Dermis microvascular lymphatic vessel endothelial cell (primary cell): ENCODE data around the gene ZNF346. TPM values are rescaled to one million over a fixed set of nuclear protein-coding genes. Genes with fewer than 3 reads are reported as not detected.
A peak's percentile ranks its signal among the peaks of the same experiment; 100 is the strongest.

ENCODE experiments used
- DNase-seq, 2 donors: peaks; one replicate each; pipeline versions ENCODE4 v3.0.0 to v3.0.0-alpha.2; 2010; ENCODE audit warnings: low read depth in 2 of 2
- total RNA-seq: library from RNA; depleted of rRNA; stranded (reverse); fragments of >200 nt; gene quantifications from 2 replicates; pipeline ENCODE4 v1.2.1, GENCODE V29; 2014

The ZNF346 gene
- total RNA-seq, 1 donor from 2014 or later: 13.6 TPM

DNA sequence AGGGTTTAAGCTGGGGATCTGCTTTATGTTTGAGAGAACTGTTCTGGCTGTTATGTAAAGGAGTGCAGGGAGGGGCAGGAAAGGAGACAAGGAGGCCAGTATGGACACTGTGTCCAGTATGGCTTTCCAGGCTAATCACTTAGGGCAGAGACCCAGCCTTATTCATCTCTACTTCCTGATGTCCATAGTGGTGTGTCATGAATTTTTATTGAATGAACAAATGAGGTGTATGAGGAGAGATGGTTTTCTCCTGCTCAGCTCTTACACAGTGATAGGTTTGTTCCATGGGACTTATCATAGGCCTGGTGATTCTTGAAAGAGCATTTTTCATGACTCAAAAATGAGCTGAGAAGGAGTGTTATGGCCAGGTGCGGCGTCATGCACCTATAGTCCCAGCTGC lies 43.7 kb downstream of the ZNF346 start:
- DNase-seq: no peak

- DNase-seq: no peak
These were observed 45.0 kb downstream of the ZNF346 start for GRCh38 chr5:177067503-177067902.

- no peak for DNase-seq
These were observed 48.2 kb downstream of the ZNF346 start for GRCh38 chr5:177070536-177071191.

DNA sequence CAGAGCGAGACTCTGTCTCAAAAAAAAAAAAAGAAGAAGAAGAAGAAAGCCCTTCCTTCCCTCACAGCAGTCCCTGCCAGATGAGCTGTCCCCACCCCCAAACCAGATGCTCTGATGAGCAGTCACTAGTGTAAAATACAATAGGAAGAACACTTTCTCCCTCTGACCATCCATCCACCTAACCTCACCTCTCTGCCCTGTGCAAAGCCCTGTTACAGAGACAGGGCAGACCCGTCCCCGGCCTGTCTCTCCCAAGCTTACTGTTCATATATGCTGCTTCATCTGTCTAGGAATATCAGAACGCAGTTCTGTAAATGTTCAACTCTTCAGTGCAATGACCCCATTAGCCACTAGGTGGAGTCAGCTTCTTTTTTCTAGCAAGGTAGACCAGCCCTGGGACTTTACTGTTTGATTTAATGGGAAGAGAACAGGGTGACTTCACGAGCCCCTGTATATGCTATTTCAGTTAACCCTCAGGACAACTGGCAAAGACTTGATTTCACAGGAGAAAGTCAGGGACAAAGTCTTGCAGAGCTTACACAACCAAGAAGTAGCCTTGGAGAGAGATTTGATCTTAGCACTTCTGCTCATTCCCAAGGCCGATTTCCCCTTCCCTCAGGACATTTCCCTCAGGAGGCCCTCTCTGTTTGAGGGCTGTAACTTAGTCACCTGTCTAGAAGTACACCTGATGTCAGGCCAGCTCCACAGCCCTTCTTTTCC lies 49.3 kb downstream of the ZNF346 start:
- DNase-seq: peak; percentile 75 to 82

- no peak for DNase-seq
These were observed 54.8 kb downstream of the ZNF346 start for GRCh38 chr5:177077335-177077734.

DNA sequence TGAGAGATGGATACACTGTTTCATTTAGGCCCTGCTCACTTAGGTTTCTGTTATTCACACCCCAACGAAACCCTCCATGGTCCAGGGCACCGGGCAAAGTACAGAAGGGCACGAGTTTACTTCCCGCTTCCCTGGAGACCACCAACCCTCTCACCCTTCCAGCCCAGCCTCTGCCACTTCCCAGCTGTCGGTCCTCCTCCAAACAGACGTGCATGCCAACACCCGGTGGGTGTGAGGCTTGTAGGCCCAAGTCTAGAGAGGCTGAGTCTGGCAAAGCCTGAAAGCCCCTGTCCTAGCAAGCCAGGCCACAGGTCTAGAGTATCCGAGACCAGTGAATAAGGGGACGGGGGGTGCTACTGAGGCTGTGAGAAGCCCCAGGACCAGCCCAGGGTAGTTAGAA lies 57.1 kb downstream of the ZNF346 start:
- no peak for DNase-seq

DNA sequence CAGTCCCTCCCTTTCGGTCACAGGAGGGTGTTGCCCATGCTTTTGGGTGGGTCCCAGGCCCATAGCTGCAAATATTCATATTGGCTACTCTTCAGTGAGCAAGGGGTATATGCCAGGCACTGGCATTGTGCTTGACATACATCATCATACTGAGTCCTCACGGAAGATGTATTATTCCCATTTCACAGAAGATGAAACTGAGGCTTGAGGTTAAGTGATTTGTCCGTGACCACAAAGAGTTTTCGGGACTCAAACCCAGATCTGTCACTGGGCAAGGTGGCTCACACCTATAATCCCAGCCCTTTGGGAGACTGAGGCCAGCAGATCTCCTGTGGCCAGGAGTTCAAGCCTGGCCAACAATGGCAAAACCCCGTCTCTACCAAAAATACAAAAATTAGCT lies 57.8 kb downstream of the ZNF346 start:
- DNase-seq: no peak

- no peak for DNase-seq
These were observed 59.4 kb downstream of the ZNF346 start for GRCh38 chr5:177081859-177082258.

- no peak for DNase-seq
These were observed 60.9 kb downstream of the ZNF346 start for GRCh38 chr5:177083357-177083756.

DNA sequence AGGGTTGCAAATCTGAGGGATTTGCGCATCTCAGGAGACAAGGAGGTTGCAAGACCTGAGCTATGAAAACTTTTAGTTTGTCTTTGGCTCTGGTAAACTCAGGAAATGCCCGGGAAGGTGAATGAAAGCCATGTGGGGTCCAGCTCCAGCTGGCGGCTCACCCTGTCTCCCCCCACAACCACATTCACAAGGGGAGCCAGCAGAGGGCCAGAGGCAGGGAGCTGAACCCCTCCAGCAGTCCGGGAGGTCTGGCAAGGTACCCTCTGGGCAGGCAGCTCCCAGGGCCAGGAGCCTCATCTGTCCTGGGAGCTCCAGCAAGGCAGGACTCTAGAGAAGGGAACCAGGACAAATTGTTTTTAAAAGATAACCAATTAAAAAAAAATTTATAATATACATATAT lies 61.7 kb downstream of the ZNF346 start:
- no peak for DNase-seq

DNA sequence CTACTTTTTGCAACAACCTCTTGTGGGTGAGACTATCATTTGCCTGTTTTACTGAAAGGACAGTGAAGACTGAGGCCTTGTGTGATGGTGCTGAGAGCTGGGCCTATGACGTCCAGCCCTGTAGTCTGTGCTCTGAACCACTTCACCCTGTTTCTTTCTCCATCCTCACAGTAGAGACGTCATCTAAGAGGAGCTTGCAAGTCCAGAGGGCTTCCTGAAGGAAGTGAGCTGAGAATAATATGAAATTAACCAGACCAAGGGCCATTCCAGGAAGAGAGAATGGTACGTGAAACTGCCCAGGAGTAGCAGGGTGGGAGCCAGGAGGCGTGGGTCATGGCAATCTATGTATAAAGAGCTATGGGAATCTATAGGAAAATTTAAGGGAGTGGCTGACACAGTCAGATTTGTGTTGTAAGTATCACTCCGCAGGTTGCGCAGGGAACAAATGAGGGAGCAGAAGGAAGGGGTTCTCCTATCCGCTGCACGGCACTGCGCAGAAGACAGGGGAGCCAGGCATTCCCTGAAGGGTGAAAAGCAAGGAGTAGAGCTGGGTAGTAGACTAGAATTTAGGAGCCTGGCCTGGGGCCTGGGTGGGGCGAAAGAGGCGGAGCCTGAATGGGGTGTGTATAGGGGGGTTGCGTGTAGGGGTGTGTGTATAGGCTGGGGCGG lies 63.6 kb downstream of the ZNF346 start:
- no peak for DNase-seq

- peak in 1 of 2 donors; percentile 71 for DNase-seq
These were observed 64.3 kb downstream of the ZNF346 start, which contains the start of gene FGFR4 for GRCh38 chr5:177086654-177087397. Gene FGFR4, plus strand, starts transcription at chr5:177086915. Its CDS starts 2,688 bp downstream, at chr5:177089603.

GRCh38 chr5:177087398-177088005 lies 65.0 kb downstream of the ZNF346 start:
- DNase-seq: no peak

DNA sequence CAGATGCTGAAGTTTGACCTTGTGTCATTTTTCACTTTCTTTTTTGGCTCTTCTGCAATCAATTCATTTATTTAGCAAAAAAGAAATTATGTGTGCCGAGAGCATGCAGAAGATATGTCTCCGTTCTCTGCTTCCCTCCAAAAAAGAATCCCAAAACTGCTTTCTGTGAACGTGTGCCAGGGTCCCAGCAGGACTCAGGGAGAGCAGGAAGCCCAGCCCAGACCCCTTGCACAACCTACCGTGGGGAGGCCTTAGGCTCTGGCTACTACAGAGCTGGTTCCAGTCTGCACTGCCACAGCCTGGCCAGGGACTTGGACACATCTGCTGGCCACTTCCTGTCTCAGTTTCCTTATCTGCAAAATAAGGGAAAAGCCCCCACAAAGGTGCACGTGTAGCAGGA lies 66.6 kb downstream of the ZNF346 start:
- peak in 1 of 2 donors; percentile 31 for DNase-seq

- DNase-seq: no peak
These were observed 67.5 kb downstream of the ZNF346 start for GRCh38 chr5:177089825-177090641.

GRCh38 chr5:177090813-177091212 lies 68.3 kb downstream of the ZNF346 start:
- DNase-seq: no peak

DNA sequence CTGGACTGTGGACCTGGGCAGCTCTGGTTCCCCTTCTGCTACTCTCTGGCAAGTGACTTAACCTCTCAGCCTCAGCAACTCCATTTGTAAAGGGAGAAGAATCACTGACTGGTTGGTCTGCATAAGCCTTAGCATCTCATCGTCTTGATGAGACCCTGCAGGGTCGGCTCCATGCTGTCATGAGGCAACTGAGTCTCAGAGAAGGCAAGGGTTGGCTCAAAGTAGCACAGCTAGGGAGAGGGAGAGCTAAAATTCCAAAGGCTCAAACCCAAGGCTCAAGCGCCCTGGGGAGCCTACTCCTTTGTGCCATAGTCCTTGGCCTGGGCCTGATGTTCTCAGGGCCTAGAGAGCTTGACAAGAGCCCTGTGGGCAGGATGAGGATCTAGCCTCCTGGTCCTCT lies 68.7 kb downstream of the ZNF346 start:
- DNase-seq: no peak

GRCh38 chr5:177092178-177093081 lies 69.9 kb downstream of the ZNF346 start:
- no peak for DNase-seq

DNA sequence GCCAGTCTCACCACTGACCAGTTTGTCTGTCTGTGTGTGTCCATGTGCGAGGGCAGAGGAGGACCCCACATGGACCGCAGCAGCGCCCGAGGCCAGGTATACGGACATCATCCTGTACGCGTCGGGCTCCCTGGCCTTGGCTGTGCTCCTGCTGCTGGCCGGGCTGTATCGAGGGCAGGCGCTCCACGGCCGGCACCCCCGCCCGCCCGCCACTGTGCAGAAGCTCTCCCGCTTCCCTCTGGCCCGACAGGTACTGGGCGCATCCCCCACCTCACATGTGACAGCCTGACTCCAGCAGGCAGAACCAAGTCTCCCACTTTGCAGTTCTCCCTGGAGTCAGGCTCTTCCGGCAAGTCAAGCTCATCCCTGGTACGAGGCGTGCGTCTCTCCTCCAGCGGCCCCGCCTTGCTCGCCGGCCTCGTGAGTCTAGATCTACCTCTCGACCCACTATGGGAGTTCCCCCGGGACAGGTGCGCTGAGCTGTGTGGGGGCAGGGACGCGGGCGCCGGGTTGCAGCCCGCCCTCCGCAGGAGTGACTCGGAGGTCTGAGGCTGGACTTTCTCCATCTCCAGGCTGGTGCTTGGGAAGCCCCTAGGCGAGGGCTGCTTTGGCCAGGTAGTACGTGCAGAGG lies 70.7 kb downstream of the ZNF346 start:
- DNase-seq: no peak
